ENCODE measurements around the gene DEFB132.

GRCh38 chr20:275791-276190, 18.3 kb downstream of the DEFB132 start:
- TF ChIP-seq POLR2A (IDR thresholded peaks at IDR 0.05) (no peak), CTCF (IDR thresholded peaks at IDR 0.05 in 4 of 5, conservative IDR thresholded peaks at IDR 0.05 in 1 of 5) (no peak)

All from gastrocnemius medialis (tissue), 4 donors.